K562 (cell line): ENCODE results near the gene MYO1D. TPM values are rescaled to one million over a fixed set of nuclear protein-coding genes. Genes with fewer than 3 reads are reported as not detected.

Experiments used
- ATAC-seq: fragments of 200-7000 bp; cut with Tn5 transposase; 3 replicates; pipeline ENCODE4 v1.9.1; 2020; ENCODE audit warnings: moderate library complexity
- BruUV-seq: library from RNA; stranded (reverse); fragments of 400-500 nt; replicated peaks from 2 replicates; lab custom pipeline; 2021; lab: Mats Ljungman, UMichigan
- CTCF ChIA-PET: fragments of 300-600 bp; formaldehyde crosslinking; extraction: SDS; loops from one replicate; lab custom pipeline; 2021; ENCODE audit warnings: low intra/inter-chr PET ratio; lab: Yijun Ruan, JAX
- POLR2A ChIA-PET: fragments of 300-600, 350-650 bp; sonication (Branson Sonifier 250); formaldehyde crosslinking; extraction: SDS; loops from one replicate; lab custom pipeline; 2021; ENCODE audit warnings: antibody characterized with exemption, inconsistent platforms; lab: Yijun Ruan, JAX
- DNase-seq, 4 experiments: peaks; one replicate each; pipeline versions ENCODE4 v3.0.0 to v3.0.0-alpha.2; 2011 to 2018; ENCODE audit warnings: low spot score in 3 of 4, mixed read lengths in 3 of 4; ENCODE audit errors: extremely low read depth in 1 of 4
- FAIRE-seq: peaks from 2 replicates; lab custom pipeline; 2011; peaks lifted over from hg19 to GRCh38; lab: Jason Lieb, UNC
- H2AFZ ChIP-seq: 2 replicates; pipeline ENCODE4 v1.6.0; 2011; ENCODE audit warnings: low read depth, low read length, control low read depth, inconsistent platforms
- H3K27ac ChIP-seq: fragments of 200-600 bp; 3 replicates; pipeline ENCODE4 v1.8.0; 2011; ENCODE audit warnings: low read depth, mild to moderate bottlenecking, control low read depth, inconsistent platforms, low read length, moderate library complexity, mixed read lengths; ENCODE audit errors: extremely low read depth
- H3K27me3 ChIP-seq, 2 experiments: fragments of 300-600 bp in 1 of 2; 2 replicates in 1 of 2; 3 replicates in 1 of 2; pipeline versions ENCODE4 v1.6.0 to v1.8.0; 2011; ENCODE audit warnings: inconsistent platforms in 2 of 2, low read length in 2 of 2, mild to moderate bottlenecking in 1 of 2, mixed read lengths in 1 of 2, moderate library complexity in 1 of 2; ENCODE audit not compliant: control insufficient read depth in 2 of 2, insufficient read depth in 2 of 2
- H3K36me3 ChIP-seq: fragments of 300-600 bp; 3 replicates; pipeline ENCODE4 v1.8.0; 2011; ENCODE audit warnings: mild to moderate bottlenecking, low read length, inconsistent platforms; ENCODE audit not compliant: control insufficient read depth, insufficient read depth
- H3K4me1 ChIP-seq, 2 experiments: fragments of 200-600 bp in 1 of 2; replicated peaks in 1 of 2; 2 replicates in 1 of 2; 3 replicates in 1 of 2; pipeline versions ENCODE4 v1.5.1 to v1.8.0; 2011; ENCODE audit warnings: inconsistent platforms in 2 of 2, low read length in 2 of 2, mild to moderate bottlenecking in 1 of 2, mixed read lengths in 1 of 2, moderate library complexity in 1 of 2; ENCODE audit not compliant: control insufficient read depth in 2 of 2, insufficient read depth in 2 of 2
- H3K4me2 ChIP-seq: 2 replicates; pipeline ENCODE4 v1.6.1; 2011; ENCODE audit warnings: low read length, control low read depth, inconsistent platforms, mixed read lengths; ENCODE audit not compliant: insufficient read depth
- H3K4me3 ChIP-seq: fragments of 200-600 bp; sonication (generic), shearing (Covaris generic); 2 replicates; pipeline ENCODE4 v1.5.1; 2016; ENCODE audit warnings: control low read depth, inconsistent platforms
- H3K79me2 ChIP-seq: fragments of 200-600 bp; 3 replicates; pipeline ENCODE4 v1.8.0; 2011; ENCODE audit warnings: low read length, inconsistent platforms; ENCODE audit not compliant: control insufficient read depth, insufficient read depth
- H3K9ac ChIP-seq, 2 experiments: 2 replicates each; pipeline versions ENCODE4 v1.6.0 to v1.6.1; 2011; ENCODE audit warnings: low read depth in 2 of 2, low read length in 2 of 2, control low read depth in 1 of 2, inconsistent platforms in 1 of 2, mild to moderate bottlenecking in 1 of 2, mixed read lengths in 1 of 2; ENCODE audit not compliant: insufficient read depth in 1 of 2
- H3K9me1 ChIP-seq: one replicate; pipeline ENCODE4 v1.6.0; 2011; ENCODE audit warnings: inconsistent platforms, mild to moderate bottlenecking, low read length, moderate library complexity; ENCODE audit not compliant: control insufficient read depth, insufficient read depth
- H3K9me3 ChIP-seq: replicated peaks from 2 replicates; pipeline ENCODE4 v1.5.1; 2011; ENCODE audit warnings: low read depth, low read length, inconsistent platforms; ENCODE audit not compliant: control insufficient read depth, insufficient read depth
- H4K20me1 ChIP-seq: replicated peaks from 2 replicates; pipeline ENCODE4 v1.6.1; 2011; ENCODE audit warnings: low read length, inconsistent platforms, mixed read lengths; ENCODE audit not compliant: control insufficient read depth, insufficient read depth
- ADNP ChIP-seq: fragments of 200-800 bp; sonication (Bioruptor generic); IDR thresholded peaks from 2 replicates; pipeline ENCODE4 v1.6.1; 2016; ENCODE audit warnings: missing genetic modification characterization, missing compliant biosample characterization
- ASH1L ChIP-seq: fragments of 450-650 bp; IDR thresholded peaks from 2 replicates; pipeline ENCODE4 v1.6.1; 2018; ENCODE audit warnings: borderline replicate concordance, mild to moderate bottlenecking, low read depth; ENCODE audit not compliant: partially characterized antibody
- ELF1 ChIP-seq: fragments of 200-800 bp; sonication (Bioruptor generic); IDR thresholded peaks from 2 replicates; pipeline ENCODE4 v1.6.1; 2016; ENCODE audit warnings: missing genetic modification characterization, missing compliant biosample characterization
- FOS ChIP-seq: IDR thresholded peaks from 3 replicates; pipeline ENCODE4 v1.6.1; 2011; ENCODE audit not compliant: insufficient read length; ENCODE audit errors: extremely low read depth
- NCOA1 ChIP-seq: fragments of 450-650 bp; IDR thresholded peaks from 2 replicates; pipeline ENCODE4 v1.6.1; 2016; ENCODE audit warnings: low read depth
- NCOR1 ChIP-seq: fragments of 450-650 bp; IDR thresholded peaks from 2 replicates; pipeline ENCODE4 v1.6.1; 2016; ENCODE audit warnings: mild to moderate bottlenecking, moderate library complexity
- NR3C1 ChIP-seq: sonication (generic); formaldehyde crosslinking; IDR thresholded peaks from 2 replicates; pipeline ENCODE4 v1.8.1; 2022; ENCODE audit warnings: missing genetic modification reagents
- PPARD ChIP-seq: fragments of 250-450 bp; sonication (Bioruptor Pico); IDR thresholded peaks from 2 replicates; pipeline ENCODE4 v1.8.0; 2022; ENCODE audit warnings: inconsistent platforms, mild to moderate bottlenecking, moderate library complexity
- RHOXF2B ChIP-seq: fragments of 250-450 bp; sonication (Bioruptor Pico); conservative IDR thresholded peaks from 2 replicates; pipeline ENCODE4 v1.5.1; 2021
- RNF2 ChIP-seq: sonication (generic); IDR thresholded peaks from 2 replicates; pipeline ENCODE4 v1.6.1; 2016
- TRIM24 ChIP-seq, 2 experiments: fragments of 450-650 bp; IDR thresholded peaks; 2 replicates each; pipeline ENCODE4 v1.6.1; 2016
- XRCC3 ChIP-seq: fragments of 450-650 bp; IDR thresholded peaks from 2 replicates; pipeline ENCODE4 v1.6.1; 2017; ENCODE audit warnings: mild to moderate bottlenecking, moderate library complexity
- YBX1 ChIP-seq: fragments of 450-650 bp; IDR thresholded peaks from 2 replicates; pipeline ENCODE4 v1.7.1; 2016; ENCODE audit warnings: mild to moderate bottlenecking
- ZBED1 ChIP-seq: IDR thresholded peaks from 2 replicates; pipeline ENCODE4 v1.6.1; 2014
- ZFP30 ChIP-seq: fragments of 250-450 bp; sonication (Bioruptor Pico); IDR thresholded peaks from 2 replicates; pipeline ENCODE4 v1.8.0; 2022; ENCODE audit warnings: moderate library complexity, mild to moderate bottlenecking, inconsistent platforms, borderline replicate concordance
- WGBS: fragments of 100-300 bp; shearing (Covaris generic); methylation state at CpG from one replicate; pipeline ENCODE4 v1.1.6; 2016; ENCODE audit warnings: low coverage, mixed read lengths; ENCODE audit not compliant: insufficient coverage; ENCODE audit errors: missing lambda C conversion rate; 5-methylcytosine and 5-hydroxymethylcytosine counted together
- in situ Hi-C: fragments of 300-500 bp; cut with MboI; formaldehyde crosslinking; loops from 4 replicates; pipeline ENCODE4 v1.15.0; 2018; ENCODE audit warnings: inconsistent platforms, mixed read lengths
- intact Hi-C: fragments of 100-400 bp; cut with micrococcal nuclease; formaldehyde crosslinking; loops from 2 replicates; pipeline ENCODE4 v1.14.2; 2022
- polyA plus RNA-seq, 8 experiments: library from polyadenylated mRNA; depleted of rRNA in 4 of 8; stranded (reverse) in 5 of 8; unstranded in 3 of 8; fragments of >200 nt; fragmentation: Nextera tagmentation in 2 of 8; fragmentation: Illumina TruSeq in 1 of 8; extraction: Ambion mirVana in 2 of 8; extraction: Trizol in 1 of 8; gene quantifications; 2 replicates each; pipeline versions ENCODE4 v1.2.1 to v1.2.3, GENCODE V29; 2011 to 2014; ENCODE audit warnings: inconsistent platforms in 1 of 8, missing spikeins in 1 of 8
- total RNA-seq, 7 experiments: library from RNA; depleted of rRNA in 6 of 7; stranded (reverse); fragments of >200 nt in 6 of 7; fragmentation: Illumina TruSeq in 2 of 7; extraction: Trizol in 2 of 7; gene quantifications; 2 replicates each; pipeline versions ENCODE4 v1.2.1 to v1.2.3, GENCODE V29; 2011 to 2021; ENCODE audit warnings: low replicate concordance in 1 of 7
- TF ChIP-seq, protein P1 (sequence below): fragments of 450-650 bp; IDR thresholded peaks from 2 replicates; pipeline ENCODE4 v1.6.1; 2017; ENCODE audit warnings: antibody characterized with exemption
- TF ChIP-seq, protein P2 (sequence below): sonication (generic); formaldehyde crosslinking; IDR thresholded peaks from 2 replicates; pipeline ENCODE4 v1.8.0; 2022; ENCODE audit warnings: mild to moderate bottlenecking, missing genetic modification reagents
- TF ChIP-seq, protein P3 (sequence below): fragments of 450-650 bp; IDR thresholded peaks from 2 replicates; pipeline ENCODE4 v1.6.1; 2016; ENCODE audit warnings: antibody characterized with exemption
- TF ChIP-seq, protein P4 (sequence below): sonication (generic); IDR thresholded peaks from 2 replicates; pipeline ENCODE4 v1.6.1; 2016

Gene MYO1D
- total and polyA plus RNA-seq, 9 of the 15 experiments (the other 6 are each of a cell fraction or from before 2014, with no cell fraction given), result 2.1 to 71.2 (median 45.4) TPM

DNA sequence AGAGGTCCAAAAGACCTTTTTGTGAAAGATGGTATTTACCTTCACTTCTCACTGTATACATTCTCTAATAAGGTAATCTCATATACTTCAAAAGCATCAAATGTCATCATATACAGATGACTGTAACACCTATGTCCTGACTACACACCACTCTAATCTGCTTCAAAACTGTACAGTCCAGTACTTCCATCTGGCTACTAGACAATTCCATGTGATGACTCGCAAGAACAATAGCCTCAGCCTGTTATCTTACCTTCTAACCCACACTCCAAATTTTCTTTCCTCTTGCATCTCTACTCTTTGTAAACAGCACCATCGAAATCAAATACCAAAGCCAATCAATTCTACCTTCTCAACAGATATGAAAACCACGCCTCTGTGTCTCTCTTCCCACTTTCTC lies 24.1 kb downstream of the MYO1D start:
- Histone ChIP-seq H4K20me1 (peaks cover 12% of the 10 kb centered on the region; the same call in 1 of the 2 replicates), H3K27ac (no peak overlapping the region), H3K36me3 (no peaks in the 10 kb centered on the region; the same call in 2 of the 3 replicates), H2AFZ (no peak overlapping the region), H3K9ac (no peak overlapping the region), H3K4me1 (no peaks in the 10 kb centered on the region; a peak in 2 of 5 replicates), H3K79me2 (peaks cover 70% of the 10 kb centered on the region), H3K4me3 (no peak overlapping the region), H3K4me2 (no peak overlapping the region), H3K9me3 (no peaks in the 10 kb centered on the region), H3K27me3 (no peaks in the 10 kb centered on the region), H3K9me1 (peaks cover 5% of the 10 kb centered on the region)
- intact Hi-C loops, result no loop called here
- DNase-seq (no peak), FAIRE-seq (no peak), ATAC-seq (peak; percentile 28; the same call in 1 of the 3 replicates)
- no TSS peak for BruUV-seq
- CTCF ChIA-PET, result no interaction called here
- POLR2A ChIA-PET, result interaction anchor here (2.1 kb wide), 1 partner anchor 10 kb away, joined by 4 read pairs; no protein-coding TSS in a partner anchor
- TF ChIP-seq RNF2, result no peak
- TF ChIP-seq TRIM24 (IDR thresholded peaks at IDR 0.05), result no peak
- no peak for TF ChIP-seq ADNP
- TF ChIP-seq FOS, result no peak
- TF ChIP-seq YBX1, result no peak
- no peak for TF ChIP-seq ZBED1
- no peak for TF ChIP-seq RHOXF2B (CRISPR knock-in tag)
- no peak for TF ChIP-seq XRCC3
- TF ChIP-seq NCOR1, result no peak
- TF ChIP-seq, protein P1, sequence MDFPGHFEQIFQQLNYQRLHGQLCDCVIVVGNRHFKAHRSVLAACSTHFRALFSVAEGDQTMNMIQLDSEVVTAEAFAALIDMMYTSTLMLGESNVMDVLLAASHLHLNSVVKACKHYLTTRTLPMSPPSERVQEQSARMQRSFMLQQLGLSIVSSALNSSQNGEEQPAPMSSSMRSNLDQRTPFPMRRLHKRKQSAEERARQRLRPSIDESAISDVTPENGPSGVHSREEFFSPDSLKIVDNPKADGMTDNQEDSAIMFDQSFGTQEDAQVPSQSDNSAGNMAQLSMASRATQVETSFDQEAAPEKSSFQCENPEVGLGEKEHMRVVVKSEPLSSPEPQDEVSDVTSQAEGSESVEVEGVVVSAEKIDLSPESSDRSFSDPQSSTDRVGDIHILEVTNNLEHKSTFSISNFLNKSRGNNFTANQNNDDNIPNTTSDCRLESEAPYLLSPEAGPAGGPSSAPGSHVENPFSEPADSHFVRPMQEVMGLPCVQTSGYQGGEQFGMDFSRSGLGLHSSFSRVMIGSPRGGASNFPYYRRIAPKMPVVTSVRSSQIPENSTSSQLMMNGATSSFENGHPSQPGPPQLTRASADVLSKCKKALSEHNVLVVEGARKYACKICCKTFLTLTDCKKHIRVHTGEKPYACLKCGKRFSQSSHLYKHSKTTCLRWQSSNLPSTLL, result no peak
- TF ChIP-seq, protein P2, sequence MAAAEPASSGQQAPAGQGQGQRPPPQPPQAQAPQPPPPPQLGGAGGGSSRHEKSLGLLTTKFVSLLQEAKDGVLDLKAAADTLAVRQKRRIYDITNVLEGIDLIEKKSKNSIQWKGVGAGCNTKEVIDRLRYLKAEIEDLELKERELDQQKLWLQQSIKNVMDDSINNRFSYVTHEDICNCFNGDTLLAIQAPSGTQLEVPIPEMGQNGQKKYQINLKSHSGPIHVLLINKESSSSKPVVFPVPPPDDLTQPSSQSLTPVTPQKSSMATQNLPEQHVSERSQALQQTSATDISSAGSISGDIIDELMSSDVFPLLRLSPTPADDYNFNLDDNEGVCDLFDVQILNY (CRISPR knock-in tag), result no peak
- TF ChIP-seq, protein P3, sequence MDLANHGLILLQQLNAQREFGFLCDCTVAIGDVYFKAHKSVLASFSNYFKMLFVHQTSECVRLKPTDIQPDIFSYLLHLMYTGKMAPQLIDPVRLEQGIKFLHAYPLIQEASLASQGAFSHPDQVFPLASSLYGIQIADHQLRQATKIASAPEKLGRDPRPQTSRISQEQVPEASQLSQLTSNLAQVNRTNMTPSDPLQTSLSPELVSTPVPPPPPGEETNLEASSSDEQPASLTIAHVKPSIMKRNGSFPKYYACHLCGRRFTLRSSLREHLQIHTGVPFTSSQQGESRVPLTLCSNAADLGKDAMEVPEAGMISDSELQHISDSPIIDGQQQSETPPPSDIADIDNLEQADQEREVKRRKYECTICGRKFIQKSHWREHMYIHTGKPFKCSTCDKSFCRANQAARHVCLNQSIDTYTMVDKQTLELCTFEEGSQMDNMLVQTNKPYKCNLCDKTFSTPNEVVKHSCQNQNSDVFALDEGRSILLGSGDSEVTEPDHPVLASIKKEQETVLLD, result no peak
- TF ChIP-seq ZFP30 (CRISPR knock-in tag), result no peak
- TF ChIP-seq NR3C1 (CRISPR knock-in tag), result no peak
- TF ChIP-seq PPARD (CRISPR knock-in tag), result no peak
- no peak for TF ChIP-seq ELF1
- no peak for TF ChIP-seq NCOA1
- TF ChIP-seq ASH1L, result no peak
- TF ChIP-seq, protein P4, sequence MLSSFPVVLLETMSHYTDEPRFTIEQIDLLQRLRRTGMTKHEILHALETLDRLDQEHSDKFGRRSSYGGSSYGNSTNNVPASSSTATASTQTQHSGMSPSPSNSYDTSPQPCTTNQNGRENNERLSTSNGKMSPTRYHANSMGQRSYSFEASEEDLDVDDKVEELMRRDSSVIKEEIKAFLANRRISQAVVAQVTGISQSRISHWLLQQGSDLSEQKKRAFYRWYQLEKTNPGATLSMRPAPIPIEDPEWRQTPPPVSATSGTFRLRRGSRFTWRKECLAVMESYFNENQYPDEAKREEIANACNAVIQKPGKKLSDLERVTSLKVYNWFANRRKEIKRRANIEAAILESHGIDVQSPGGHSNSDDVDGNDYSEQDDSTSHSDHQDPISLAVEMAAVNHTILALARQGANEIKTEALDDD, result no peak
- WGBS, result 48% methylated on average over 3 of the region's 3 CpGs
- in situ Hi-C loops, result no loop called here
